GM18520 (cell line): Measurements from ENCODE around the gene ZMIZ2.

Experiments used
- ATAC-seq: cut with Tn5 transposase; IDR thresholded peaks from one replicate; pipeline ENCODE4 v1.9.1; 2021; ENCODE audit not compliant: unreplicated experiment

The ZMIZ2 gene

DNA sequence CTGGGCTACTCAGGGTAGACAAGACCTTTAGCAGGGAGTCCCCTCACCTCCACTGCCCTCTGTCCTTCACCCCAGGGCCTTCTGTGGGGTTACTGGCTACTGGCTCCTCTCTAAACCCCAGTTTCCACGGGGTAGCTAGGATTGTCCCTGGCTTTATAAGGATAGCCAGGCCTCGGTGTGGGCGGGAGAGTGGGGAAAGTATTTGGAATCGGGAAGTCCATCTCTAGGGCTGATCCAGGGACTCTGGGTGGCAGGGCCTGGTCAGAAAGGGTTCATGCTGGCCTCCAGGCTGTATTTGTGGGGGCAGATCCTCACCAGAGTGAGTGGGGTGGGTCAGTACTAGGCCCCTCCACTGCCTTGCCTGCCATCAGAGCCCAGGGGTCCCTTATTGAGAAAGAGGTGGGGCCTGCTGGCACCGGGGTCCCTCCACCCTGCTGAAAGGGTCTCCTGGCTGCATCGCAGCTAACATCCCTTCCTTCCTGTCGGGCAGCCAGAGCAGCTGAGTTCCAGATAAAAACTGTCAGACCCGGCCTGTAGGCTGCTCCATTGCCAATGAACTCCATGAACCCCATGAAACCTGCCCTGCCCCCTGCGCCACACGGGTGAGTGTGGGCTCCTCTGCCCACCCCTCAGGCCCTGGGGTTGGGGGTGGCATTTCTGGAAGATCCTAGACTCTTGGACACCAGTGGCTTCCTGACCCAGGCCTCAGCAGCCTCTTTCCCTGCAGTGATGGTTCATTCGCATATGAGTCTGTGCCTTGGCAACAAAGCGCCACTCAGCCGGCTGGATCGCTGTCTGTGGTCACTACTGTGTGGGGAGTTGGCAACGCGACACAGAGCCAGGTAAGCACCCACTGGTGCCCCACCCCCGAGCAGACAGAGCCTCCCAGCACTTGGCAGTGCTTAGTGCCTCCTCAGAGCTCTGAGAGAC, 7.3 kb downstream of the ZMIZ2 start:
- no peak for ATAC-seq

- no peak for ATAC-seq
These were observed 8.3 kb downstream of the ZMIZ2 start for GRCh38 chr7:44756904-44757303.

DNA sequence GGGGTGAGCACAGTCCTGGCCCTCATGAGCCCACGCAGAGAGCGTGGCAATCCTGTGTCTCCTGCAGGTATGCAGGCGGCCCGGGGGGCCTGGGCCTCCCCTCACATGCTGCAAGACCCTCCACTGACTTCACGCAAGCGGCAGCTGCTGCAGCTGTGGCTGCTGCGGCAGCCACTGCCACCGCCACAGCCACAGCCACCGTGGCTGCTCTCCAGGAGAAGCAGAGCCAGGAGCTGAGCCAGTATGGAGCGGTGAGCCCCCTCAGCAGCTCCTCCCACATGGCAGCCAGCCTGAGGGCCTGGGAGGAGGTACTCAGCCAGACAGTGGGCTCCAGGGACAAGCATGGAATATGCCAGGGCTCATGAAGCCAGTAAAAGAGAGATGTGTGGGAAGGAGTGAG, 8.7 kb downstream of the ZMIZ2 start:
- no peak for ATAC-seq

- ATAC-seq: no peak
These were observed 9.1 kb downstream of the ZMIZ2 start for GRCh38 chr7:44757739-44758138.

- no peak for ATAC-seq
These were observed 10.6 kb downstream of the ZMIZ2 start for GRCh38 chr7:44759246-44759645.

DNA sequence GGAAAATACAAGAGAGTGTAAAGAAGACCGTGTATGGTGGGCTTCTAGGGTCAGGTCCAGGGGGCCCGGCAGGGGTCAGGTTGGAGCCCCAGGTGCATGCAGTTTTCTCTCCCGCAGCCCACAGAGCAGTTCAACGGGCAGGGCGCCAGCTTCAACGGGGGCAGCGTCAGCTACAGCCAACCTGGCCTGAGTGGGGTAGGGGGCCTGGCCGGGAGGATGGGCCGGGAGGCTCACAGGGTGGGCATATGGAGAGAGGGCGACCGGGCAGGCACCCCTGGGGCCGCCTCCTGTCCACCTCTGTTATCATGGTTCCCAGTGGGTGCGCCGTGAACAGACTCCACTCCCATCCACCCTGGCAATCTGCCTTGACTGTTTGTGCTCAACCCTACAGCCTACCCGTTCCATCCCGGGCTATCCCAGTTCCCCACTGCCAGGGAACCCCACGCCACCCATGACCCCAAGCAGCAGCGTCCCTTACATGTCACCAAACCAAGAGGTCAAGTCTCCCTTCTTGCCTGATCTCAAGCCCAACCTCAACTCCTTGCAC, 11.5 kb downstream of the ZMIZ2 start:
- ATAC-seq: no peak

DNA sequence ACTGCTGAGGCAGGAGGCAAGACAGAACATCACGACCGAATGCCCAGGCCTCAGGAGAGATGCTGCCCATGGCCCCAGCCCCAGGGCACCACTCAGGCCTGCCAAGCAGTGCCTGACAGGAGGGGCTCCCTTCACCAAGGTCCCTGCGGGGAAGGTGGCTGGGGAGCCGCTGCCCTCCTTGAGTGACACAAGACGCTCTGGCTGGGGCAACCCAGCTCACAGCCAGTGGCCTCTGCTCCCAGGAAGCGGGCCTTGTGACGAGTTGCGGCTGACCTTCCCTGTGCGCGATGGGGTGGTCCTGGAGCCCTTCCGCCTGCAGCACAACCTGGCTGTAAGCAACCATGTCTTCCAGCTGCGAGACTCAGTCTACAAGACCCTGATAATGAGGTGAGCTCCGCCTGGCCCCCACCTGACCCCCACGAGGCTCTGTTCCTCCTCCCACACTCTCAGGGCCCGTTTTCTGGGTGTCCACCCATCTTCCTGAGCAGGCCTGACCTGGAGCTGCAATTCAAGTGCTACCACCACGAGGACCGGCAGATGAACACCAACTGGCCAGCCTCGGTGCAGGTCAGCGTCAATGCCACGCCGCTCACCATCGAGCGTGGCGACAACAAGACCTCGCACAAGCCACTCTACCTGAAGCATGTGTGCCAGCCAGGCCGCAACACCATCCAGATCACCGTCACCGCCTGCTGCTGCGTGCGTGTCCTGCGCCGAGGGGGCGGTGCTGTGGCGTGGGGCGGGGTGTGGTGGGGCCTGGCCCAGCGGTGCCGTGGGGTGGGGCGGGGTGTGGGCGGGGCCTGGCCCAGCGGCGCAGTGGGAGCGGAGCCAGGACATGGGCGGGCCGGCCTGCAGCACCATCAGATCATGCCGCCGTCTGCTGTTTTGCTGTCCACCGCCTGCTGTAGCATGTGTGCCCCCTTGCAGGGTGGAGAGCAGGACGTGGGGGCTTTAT, 12.8 kb downstream of the ZMIZ2 start:
- ATAC-seq: no peak

GRCh38 chr7:44762300-44762699, 13.7 kb downstream of the ZMIZ2 start:
- no peak for ATAC-seq

- no peak for ATAC-seq
These were observed 14.3 kb downstream of the ZMIZ2 start for GRCh38 chr7:44762726-44763522.

GRCh38 chr7:44764081-44764480, 15.4 kb downstream of the ZMIZ2 start:
- no peak for ATAC-seq

DNA sequence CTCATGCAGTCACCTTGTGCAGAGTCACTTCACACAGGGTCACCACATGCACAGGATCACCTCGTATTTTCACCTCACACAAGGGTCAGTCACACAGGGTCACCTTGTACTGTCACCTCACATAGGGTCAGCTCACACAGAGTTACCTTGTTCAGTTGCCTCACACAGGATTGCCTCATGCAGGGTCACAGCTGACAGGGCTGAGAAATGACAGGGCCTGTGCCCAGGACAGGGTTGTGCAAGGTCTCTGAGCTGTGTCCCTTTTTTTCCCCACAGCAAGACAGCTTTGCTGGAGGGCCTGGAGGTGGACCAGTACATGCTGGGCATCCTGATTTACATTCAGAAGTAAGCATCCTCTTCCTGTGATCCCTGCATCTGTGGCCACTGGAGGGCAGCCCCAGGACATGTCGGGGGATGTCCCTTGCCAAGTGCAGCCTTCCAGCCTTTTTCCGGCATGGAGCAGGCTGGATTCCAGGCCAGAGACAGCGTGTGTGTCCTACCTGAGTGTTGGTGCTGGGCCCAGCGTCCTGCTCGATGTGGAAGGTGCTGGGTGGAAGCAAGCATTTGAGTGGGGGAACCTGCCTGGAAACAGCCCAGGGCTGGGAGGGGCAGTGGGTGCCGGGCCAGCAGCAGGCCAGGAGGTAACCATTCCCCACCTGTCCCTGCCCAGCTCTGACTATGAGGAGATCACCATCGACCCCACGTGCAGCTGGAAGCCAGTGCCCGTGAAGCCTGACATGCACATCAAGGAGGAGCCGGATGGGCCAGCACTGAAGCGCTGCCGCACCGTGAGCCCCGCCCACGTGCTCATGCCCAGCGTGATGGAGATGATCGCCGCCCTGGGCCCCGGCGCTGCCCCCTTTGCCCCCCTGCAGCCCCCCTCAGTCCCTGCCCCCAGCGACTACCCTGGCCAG, 16.3 kb downstream of the ZMIZ2 start:
- no peak for ATAC-seq

DNA sequence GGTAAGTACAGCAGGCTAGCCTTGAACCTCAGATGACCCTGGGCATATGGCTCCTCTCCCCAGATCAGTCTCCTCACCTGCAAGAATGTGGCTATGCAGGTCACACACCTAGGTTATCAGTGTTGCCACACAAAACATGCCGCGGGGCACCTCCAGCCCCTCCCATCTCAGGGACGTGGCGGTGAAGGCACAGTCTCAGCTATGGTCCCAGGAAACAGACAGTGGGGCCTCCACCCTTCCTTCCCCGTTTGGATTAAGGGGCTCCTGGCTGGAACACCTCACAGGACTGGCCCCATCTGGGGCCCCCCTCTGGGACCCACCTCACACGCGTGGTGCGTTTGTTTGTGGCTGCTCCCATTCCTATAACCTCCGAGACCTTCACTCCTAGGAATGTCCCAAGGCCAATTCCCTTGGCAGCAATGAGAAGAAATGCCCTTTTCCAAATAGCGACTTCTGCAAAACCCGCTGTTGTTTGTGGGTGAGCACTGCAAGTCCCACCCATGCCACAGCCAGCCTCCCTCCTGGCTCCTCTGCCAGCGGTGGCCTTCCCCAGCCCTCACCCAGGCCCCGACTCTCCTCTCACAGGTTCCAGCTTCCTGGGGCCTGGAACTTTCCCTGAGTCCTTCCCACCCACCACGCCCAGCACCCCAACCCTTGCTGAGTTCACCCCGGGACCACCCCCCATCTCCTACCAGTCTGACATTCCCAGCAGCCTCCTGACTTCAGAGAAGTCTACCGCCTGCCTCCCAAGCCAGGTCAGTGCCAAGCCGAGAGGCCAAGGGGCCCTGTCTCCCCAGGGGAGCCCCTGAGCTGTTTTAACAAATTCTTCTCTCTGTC, 17.1 kb downstream of the ZMIZ2 start:
- ATAC-seq: no peak

GRCh38 chr7:44766416-44766801, 17.8 kb downstream of the ZMIZ2 start:
- ATAC-seq: no peak

DNA sequence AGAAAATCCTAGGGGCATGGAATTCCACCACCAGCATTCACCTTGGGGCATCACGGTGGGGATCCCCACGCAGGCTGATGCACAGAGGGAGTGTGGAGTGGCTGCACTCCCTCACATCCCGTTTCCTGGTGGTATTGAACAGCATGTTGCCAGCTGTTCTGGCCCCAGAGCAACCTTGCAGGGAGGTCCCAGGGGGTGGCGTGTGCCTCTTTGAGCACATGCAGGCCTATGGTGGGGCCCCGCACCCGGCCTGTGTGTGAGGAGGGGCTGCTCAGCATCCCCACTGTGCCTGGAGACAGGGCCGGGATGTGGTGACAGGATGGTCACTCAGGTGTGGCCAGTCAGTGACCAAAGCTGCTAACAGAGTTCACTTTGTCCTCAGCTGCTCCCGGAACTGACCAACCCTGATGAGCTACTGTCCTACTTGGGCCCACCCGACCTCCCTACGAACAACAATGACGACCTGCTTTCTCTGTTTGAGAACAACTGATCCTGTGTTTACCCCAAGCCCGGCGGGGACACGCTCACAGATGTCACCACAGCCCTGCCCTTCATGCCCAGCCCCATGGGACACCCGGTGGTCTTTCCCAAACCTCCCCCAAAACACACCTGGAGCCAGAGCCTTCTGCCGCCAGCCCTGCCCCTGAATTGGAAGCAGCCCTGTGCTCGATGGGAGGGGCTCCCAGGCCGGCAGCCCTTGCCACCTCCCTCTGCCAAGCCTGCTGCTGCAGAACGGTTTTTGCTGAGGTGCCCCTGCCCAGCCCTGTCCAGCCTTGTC, 18.7 kb downstream of the ZMIZ2 start:
- no peak for ATAC-seq

GRCh38 chr7:44767912-44768627, 19.4 kb downstream of the ZMIZ2 start:
- ATAC-seq: no peak

DNA sequence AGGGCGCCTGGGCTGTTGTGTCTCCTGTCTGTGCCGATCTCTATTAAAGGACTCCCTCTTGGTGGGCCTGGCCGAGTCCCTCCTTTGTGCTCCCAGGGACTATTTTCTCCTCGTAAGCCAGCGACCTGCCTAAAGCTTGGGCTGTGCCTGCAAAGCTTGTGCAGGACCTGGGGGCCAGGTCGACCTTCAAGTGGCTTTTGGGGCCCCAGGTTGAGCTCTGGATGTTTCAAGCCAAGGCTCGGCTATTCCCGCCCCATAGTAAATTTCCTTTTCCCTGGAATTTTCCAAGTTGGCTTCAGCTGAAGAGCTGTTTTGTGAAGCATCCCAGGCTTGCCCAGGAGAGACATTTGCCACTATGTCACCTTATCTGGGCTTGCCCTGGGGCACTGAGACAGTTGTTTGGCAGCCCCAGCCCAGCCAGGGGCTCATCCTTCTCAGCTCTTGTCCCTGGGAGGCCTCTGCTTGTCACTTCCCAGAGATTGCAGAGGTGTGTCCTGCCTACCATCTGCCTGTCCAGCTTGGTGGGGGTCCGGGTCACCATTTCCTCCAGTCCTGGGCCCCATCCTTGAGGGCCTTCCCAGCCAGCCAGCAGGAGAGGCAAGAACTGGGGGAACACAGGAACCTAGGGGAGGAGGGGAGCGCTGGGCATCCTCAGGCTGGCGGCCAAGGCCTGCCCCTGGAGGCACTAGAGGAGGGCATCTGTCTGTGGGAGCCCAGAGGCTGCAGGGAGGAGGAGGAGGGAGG, 20.2 kb downstream of the ZMIZ2 start:
- no peak for ATAC-seq

DNA sequence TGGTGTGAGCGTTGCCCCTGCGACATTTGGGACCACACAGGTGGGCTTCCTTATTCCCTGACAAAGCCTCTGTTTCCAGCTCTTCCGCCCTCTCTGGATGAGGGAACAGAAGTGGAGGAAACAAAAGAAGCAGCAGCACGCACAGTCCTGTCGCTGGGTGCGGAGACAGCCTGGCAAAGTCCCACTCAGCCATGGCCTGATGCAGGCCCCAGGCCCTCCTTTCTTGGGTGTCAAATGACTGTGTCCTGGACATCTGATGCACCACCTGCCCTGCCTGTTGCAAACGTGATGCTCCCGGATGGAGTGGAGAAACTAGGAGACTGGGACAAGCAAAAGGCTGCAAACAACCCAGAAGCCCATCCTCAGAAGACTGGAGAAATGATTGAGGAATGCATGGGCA, 20.7 kb downstream of the ZMIZ2 start:
- no peak for ATAC-seq
